HepG2 (cell line): ENCODE data around the gene WDR7. TPM values are rescaled to one million over a fixed set of nuclear protein-coding genes. Genes with fewer than 3 reads are reported as not detected.

Experiments
- ATAC-seq: fragments of 200-7000 bp; cut with Tn5 transposase; 3 replicates; pipeline ENCODE4 v1.9.1; 2020; ENCODE audit warnings: mild to moderate bottlenecking, moderate library complexity
- BruUV-seq: library from RNA; stranded (reverse); fragments of 400-500 nt; replicated peaks from 2 replicates; lab custom pipeline; 2021; lab: Mats Ljungman, UMichigan
- CTCF ChIA-PET: fragments of 300-600 bp; formaldehyde crosslinking; extraction: SDS; loops from one replicate; lab custom pipeline; 2021; ENCODE audit warnings: low total read pairs, inconsistent platforms, low intra/inter-chr PET ratio; lab: Yijun Ruan, JAX
- POLR2A ChIA-PET: fragments of 350-600 bp; sonication (Branson Sonifier 250); formaldehyde crosslinking; loops from one replicate; lab custom pipeline; 2020; ENCODE audit warnings: antibody characterized with exemption, inconsistent platforms; lab: Yijun Ruan, JAX
- DNase-seq: peaks from one replicate; pipeline ENCODE4 v3.0.0-alpha.2; 2015; ENCODE audit warnings: low spot score
- FAIRE-seq: peaks from 3 replicates; lab custom pipeline; 2011; peaks lifted over from hg19 to GRCh38; lab: Jason Lieb, UNC
- H2AFZ ChIP-seq: one replicate; pipeline ENCODE4 v1.6.1; 2011; ENCODE audit warnings: low read length, inconsistent platforms
- H3K27ac ChIP-seq: fragments of 300-600 bp; 3 replicates; pipeline ENCODE4 v1.8.0; 2011; ENCODE audit warnings: mixed run types, mild to moderate bottlenecking, mixed read lengths, low read length, inconsistent platforms; ENCODE audit not compliant: insufficient read depth; ENCODE audit errors: extremely low read length
- H3K27me3 ChIP-seq, 2 experiments: fragments of 200-600 bp in 1 of 2; 2 replicates in 1 of 2; 3 replicates in 1 of 2; pipeline versions ENCODE4 v1.6.0 to v1.8.0; 2011; ENCODE audit warnings: low read length in 2 of 2, mild to moderate bottlenecking in 2 of 2, moderate library complexity in 2 of 2, inconsistent platforms in 1 of 2; ENCODE audit not compliant: insufficient read depth in 2 of 2, control insufficient read depth in 1 of 2
- H3K36me3 ChIP-seq, 2 experiments: fragments of 200-600 bp in 1 of 2; replicated peaks in 1 of 2; 2 replicates in 1 of 2; 3 replicates in 1 of 2; pipeline versions ENCODE4 v1.5.1 to v1.8.0; 2011; ENCODE audit warnings: low read length in 2 of 2, inconsistent platforms in 1 of 2; ENCODE audit not compliant: insufficient read depth in 2 of 2, control insufficient read depth in 1 of 2
- H3K4me1 ChIP-seq: 2 replicates; pipeline ENCODE4 v1.5.1; 2012; ENCODE audit warnings: low read length, inconsistent platforms; ENCODE audit not compliant: insufficient read depth
- H3K4me2 ChIP-seq: 2 replicates; pipeline ENCODE4 v1.6.0; 2011; ENCODE audit warnings: low read depth, low read length, inconsistent platforms
- H3K4me3 ChIP-seq, 3 experiments: fragments of 200-600 bp in 1 of 3; sonication (generic), shearing (Covaris generic) in 1 of 3; replicated peaks in 1 of 3; 2 replicates each; pipeline ENCODE4 v1.5.1; 2011 to 2016; ENCODE audit warnings: low read length in 3 of 3, inconsistent platforms in 2 of 3, low read depth in 2 of 3, mild to moderate bottlenecking in 2 of 3, control low read depth in 1 of 3, mixed read lengths in 1 of 3; ENCODE audit not compliant: insufficient read depth in 1 of 3
- H3K79me2 ChIP-seq: one replicate; pipeline ENCODE4 v1.6.1; 2011; ENCODE audit warnings: low read length, inconsistent platforms; ENCODE audit not compliant: insufficient read depth
- H3K9ac ChIP-seq: 2 replicates; pipeline ENCODE4 v1.6.0; 2011; ENCODE audit warnings: mild to moderate bottlenecking, low read depth, low read length, inconsistent platforms; ENCODE audit not compliant: insufficient read depth
- H3K9me3 ChIP-seq: 2 replicates; pipeline ENCODE4 v1.5.1; 2012; ENCODE audit warnings: mild to moderate bottlenecking, low read length
- H4K20me1 ChIP-seq: 2 replicates; pipeline ENCODE4 v1.6.0; 2011; ENCODE audit warnings: inconsistent platforms, mild to moderate bottlenecking, low read length, moderate library complexity; ENCODE audit not compliant: insufficient read depth
- CTCF ChIP-seq: sonication (generic); formaldehyde crosslinking; IDR thresholded peaks from 2 replicates; pipeline ENCODE4 v1.5.0; 2020; ENCODE audit warnings: mild to moderate bottlenecking, missing genetic modification reagents, moderate library complexity
- HOMEZ ChIP-seq: IDR thresholded peaks from 2 replicates; pipeline ENCODE4 v1.6.1; 2016; ENCODE audit warnings: low read depth
- NAIF1 ChIP-seq: sonication (generic); formaldehyde crosslinking; IDR thresholded peaks from 2 replicates; pipeline ENCODE4 v1.5.0; 2020; ENCODE audit warnings: mild to moderate bottlenecking, missing genetic modification reagents, borderline replicate concordance
- SMC3 ChIP-seq: IDR thresholded peaks from 2 replicates; pipeline ENCODE4 v1.6.1; 2011; ENCODE audit warnings: low read length, improper control_type of control experiment
- SSRP1 ChIP-seq: IDR thresholded peaks from 2 replicates; pipeline ENCODE4 v1.6.1; 2016; ENCODE audit warnings: control low read depth
- SUZ12 ChIP-seq: fragments of 150-350 bp; IDR thresholded peaks from 2 replicates; pipeline ENCODE4 v1.6.1; 2014; ENCODE audit warnings: low read depth, low read length
- ZBTB1 ChIP-seq: sonication (generic); formaldehyde crosslinking; IDR thresholded peaks from 2 replicates; pipeline ENCODE4 v1.4.0; 2020; ENCODE audit warnings: missing genetic modification reagents, borderline replicate concordance
- ZBTB25 ChIP-seq: IDR thresholded peaks from 2 replicates; pipeline ENCODE4 v1.6.1; 2018; ENCODE audit warnings: missing genetic modification reagents
- ZBTB39 ChIP-seq: sonication (generic); formaldehyde crosslinking; IDR thresholded peaks from 2 replicates; pipeline ENCODE4 v1.5.0; 2020; ENCODE audit warnings: missing genetic modification reagents
- ZNF33A ChIP-seq: sonication (generic); formaldehyde crosslinking; IDR thresholded peaks from 2 replicates; pipeline ENCODE4 v1.5.1; 2020; ENCODE audit warnings: missing genetic modification reagents, mild to moderate bottlenecking, moderate library complexity, borderline replicate concordance
- ZNF616 ChIP-seq: sonication (generic); formaldehyde crosslinking; IDR thresholded peaks from 2 replicates; pipeline ENCODE4 v1.5.0; 2020; ENCODE audit warnings: low read depth, mild to moderate bottlenecking, missing genetic modification reagents
- ZNF703 ChIP-seq: sonication (generic); formaldehyde crosslinking; IDR thresholded peaks from 2 replicates; pipeline ENCODE4 v1.5.1; 2020; ENCODE audit warnings: missing genetic modification reagents, mild to moderate bottlenecking, moderate library complexity, borderline replicate concordance
- ZNF780A ChIP-seq: sonication (generic); formaldehyde crosslinking; IDR thresholded peaks from 2 replicates; pipeline ENCODE4 v1.8.0; 2022; ENCODE audit warnings: mild to moderate bottlenecking, missing genetic modification reagents, moderate library complexity
- WGBS: methylation state at CpG from one replicate; pipeline ENCODE4 v1.1.6; 2017; ENCODE audit warnings: low lambda C conversion rate; 5-methylcytosine and 5-hydroxymethylcytosine counted together
- in situ Hi-C: cut with HindIII; loops from 2 replicates; pipeline ENCODE4 v1.10.0; 2017; ENCODE audit warnings: low pct_unique_long_range_greater_than_20kb; ENCODE audit not compliant: extremely low pct_ligation_motif_present
- intact Hi-C: fragments of 100-400 bp; cut with micrococcal nuclease; formaldehyde crosslinking; loops from one replicate; pipeline ENCODE4 v1.10.0; 2022; ENCODE audit not compliant: unreplicated experiment
- polyA plus RNA-seq, 8 experiments: library from polyadenylated mRNA; depleted of rRNA in 3 of 8; stranded (reverse) in 7 of 8; unstranded in 1 of 8; fragments of >200 nt; fragmentation: Illumina TruSeq in 4 of 8; extraction: Trizol in 4 of 8; gene quantifications; 2 replicates each; pipeline versions ENCODE4 v1.2.1 to v1.2.3, GENCODE V29; 2011 to 2016; ENCODE audit warnings: low read depth in 4 of 8, missing spikeins in 1 of 8, mixed read lengths in 1 of 8; ENCODE audit not compliant: insufficient read depth in 1 of 8
- total RNA-seq, 5 experiments: library from RNA; depleted of rRNA; stranded (reverse); fragments of >200 nt; fragmentation: Illumina TruSeq; extraction: Trizol; gene quantifications; 2 replicates each; pipeline ENCODE4 v1.2.3, GENCODE V29; 2016; ENCODE audit warnings: low read depth in 1 of 5

WDR7 gene
- total and polyA plus RNA-seq, 2 of the 13 experiments (the other 11 are each of a cell fraction or from before 2014, with no cell fraction given): 2.0 to 7.8 TPM

DNA sequence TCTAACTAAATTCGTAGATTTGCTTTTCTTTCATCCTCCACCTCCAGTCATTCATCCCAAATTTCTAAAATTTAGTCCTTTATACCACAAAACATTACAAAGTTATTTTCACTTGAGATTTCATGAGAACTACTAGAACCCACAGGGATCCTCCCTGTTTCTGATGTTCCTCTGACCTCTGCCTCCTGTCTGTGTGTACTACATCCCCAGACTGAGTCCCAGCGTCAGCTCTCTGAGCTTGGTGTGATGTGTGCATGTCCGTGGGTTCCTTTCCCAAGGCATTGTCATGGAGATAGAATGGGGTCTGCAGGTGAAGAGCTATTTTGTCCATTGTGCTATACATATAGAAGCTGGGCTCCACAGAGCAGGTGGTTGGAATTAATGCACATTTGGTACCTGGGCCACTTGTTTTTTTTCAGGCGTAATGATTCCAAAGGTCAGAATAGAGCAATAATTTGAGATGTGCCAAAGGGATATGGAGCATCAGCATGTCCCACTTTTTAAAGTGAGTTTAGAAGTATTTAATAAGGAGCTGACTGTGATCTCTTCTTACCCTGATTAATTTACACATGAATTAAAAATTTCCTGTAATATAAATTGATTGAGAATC lies 344.5 kb downstream of the WDR7 start (continued):
- TF ChIP-seq CTCF (CRISPR knock-in tag) (peak; percentile 45), ZNF703 (CRISPR knock-in tag) (no peak)

- Histone ChIP-seq H3K27me3 (no peaks in the 10 kb centered on the region), H3K9me3 (no peaks in the 10 kb centered on the region), H3K36me3 (no peaks in the 10 kb centered on the region), H3K4me2 (no peak overlapping the region), H3K27ac (no peak overlapping the region), H2AFZ (no peak overlapping the region), H3K4me1 (no peaks in the 10 kb centered on the region), H4K20me1 (no peaks in the 10 kb centered on the region), H3K4me3 (no peak overlapping the region), H3K9ac (no peak overlapping the region), H3K79me2 (no peaks in the 10 kb centered on the region)
- no peak for ATAC-seq
- ChIA-PET POLR2A (no interaction called here), CTCF (no interaction called here)
- no peak for TF ChIP-seq ZNF616
- no peak for TF ChIP-seq ZBTB25 (CRISPR knock-in tag)
- TF ChIP-seq SMC3: no peak
- TF ChIP-seq ZBTB1 (CRISPR knock-in tag): no peak
- TF ChIP-seq ZNF780A (CRISPR knock-in tag): no peak
- no peak for TF ChIP-seq NAIF1 (CRISPR knock-in tag)
- no peak for TF ChIP-seq SUZ12
- no peak for TF ChIP-seq ZBTB39 (CRISPR knock-in tag)
- TF ChIP-seq ZNF33A (CRISPR knock-in tag): no peak
- no peak for TF ChIP-seq HOMEZ
- TF ChIP-seq SSRP1: no peak
- no TSS peak for BruUV-seq
- FAIRE-seq: no peak
- WGBS: 73% methylated on average over 2 of the region's 2 CpGs
- intact Hi-C loops: no loop called here
- no peak for DNase-seq
- in situ Hi-C loops: no loop called here
Measured at GRCh38 chr18:56997200-56997599, 346.0 kb downstream of the WDR7 start.
